Measurements from ENCODE around the gene NCEH1. TPM values are rescaled to one million over a fixed set of nuclear protein-coding genes. Genes with fewer than 3 reads are reported as not detected.

NCEH1 gene
- total and polyA plus RNA-seq, 10 of the 15 experiments (the other 5 are each of a cell fraction or from before 2014, with no cell fraction given) = 1.8 to 8.1 (median 4.5) TPM

GRCh38 chr3:172750368-172751174, 39.7 kb upstream of the NCEH1 start, which contains the start of gene ECT2 (continued):
- TF ChIP-seq MLLT1 (IDR thresholded peaks at IDR 0.05) = 0 out of 2 replicates have a peak, but pooled peaks have one; percentile 32
- TF ChIP-seq USF2 (IDR thresholded peaks at IDR 0.05; ENCODE audit: borderline replicate concordance, low read depth, low read length) = no peak
- peak; percentile 98 for TF ChIP-seq NFYB (IDR thresholded peaks at IDR 0.05; ENCODE audit: insufficient read depth, low read depth, low read length)
- no peak for TF ChIP-seq CBX3 (IDR thresholded peaks at IDR 0.05; ENCODE audit: borderline replicate concordance, low read depth)
- TF ChIP-seq NR2C2 (IDR thresholded peaks at IDR 0.05; ENCODE audit: borderline replicate concordance, control insufficient read depth, insufficient read length, low read depth) = no peak
- no peak for TF ChIP-seq CHD1 (IDR thresholded peaks at IDR 0.05; ENCODE audit: low read depth, low read length)
- TF ChIP-seq ZBTB33 (IDR thresholded peaks at IDR 0.05) = no peak
- no peak for TF ChIP-seq BACH1 (IDR thresholded peaks at IDR 0.05; ENCODE audit: borderline replicate concordance)
- no peak for TF ChIP-seq MEF2B (IDR thresholded peaks at IDR 0.05; ENCODE audit: partially characterized antibody, poor library complexity, severe bottlenecking)
- TF ChIP-seq BHLHE40 (IDR thresholded peaks at IDR 0.05; ENCODE audit: borderline replicate concordance in 1 of 2, low read depth in 2 of 2, low read length in 1 of 2) = 0 out of 4 replicates have a peak, but pooled peaks have one; percentile 31 to 44
- TF ChIP-seq YY1 (IDR thresholded peaks at IDR 0.05; ENCODE audit: low read depth, low read length) = peak; percentile 92
- peak in 1 of 2 experiments; percentile 79; a peak in 2 of 4 replicates for TF ChIP-seq EP300 (IDR thresholded peaks at IDR 0.05; ENCODE audit: borderline replicate concordance in 1 of 2, control insufficient read depth in 1 of 2, low read depth in 2 of 2, low read length in 2 of 2)
- peak; percentile 72 for TF ChIP-seq POLR2AphosphoS5 (IDR thresholded peaks at IDR 0.05; ENCODE audit: low read length)
- no peak for TF ChIP-seq ZNF274 (IDR thresholded peaks at IDR 0.05; ENCODE audit: insufficient read depth, insufficient read length)
- TF ChIP-seq ELK1 (IDR thresholded peaks at IDR 0.05; ENCODE audit: low read depth, low read length) = peak; percentile 54; the same call in 1 of the 2 replicates
- TF ChIP-seq DPF2 (IDR thresholded peaks at IDR 0.05) = no peak
- peak; percentile 74 for TF ChIP-seq CREB1 (IDR thresholded peaks at IDR 0.05; ENCODE audit: low read depth)
- TF ChIP-seq CEBPZ (IDR thresholded peaks at IDR 0.05; ENCODE audit: low read depth, low read length) = no peak
